AG04449 (cell line): ENCODE results near the gene DOCK11.

ENCODE experiments used
- CTCF ChIA-PET: fragments of 350-600 bp; formaldehyde crosslinking; extraction: SDS; loops from one replicate; lab custom pipeline; 2021; ENCODE audit warnings: antibody characterized with exemption; lab: Yijun Ruan, JAX
- POLR2A ChIA-PET: fragments of 400-600, 350-600 bp; formaldehyde crosslinking; extraction: SDS; loops from one replicate; lab custom pipeline; 2020; ENCODE audit warnings: antibody characterized with exemption, inconsistent platforms; lab: Yijun Ruan, JAX
- DNase-seq: peaks from one replicate; pipeline ENCODE4 v3.0.0-alpha.2; 2010; ENCODE audit warnings: low read depth, low spot score
- H3K4me3 ChIP-seq: 2 replicates; pipeline ENCODE4 v1.5.1; 2011; ENCODE audit warnings: low read depth, mild to moderate bottlenecking, control low read depth, low read length
- CTCF ChIP-seq: IDR thresholded peaks from one replicate; pipeline ENCODE4 v1.5.1; 2011; ENCODE audit warnings: mild to moderate bottlenecking, moderate library complexity, low read length, control low read depth, inconsistent platforms; ENCODE audit not compliant: insufficient read depth; ENCODE audit errors: missing control alignments

DOCK11 gene

GRCh38 chrX:118519411-118520215, 24.0 kb downstream of the DOCK11 start:
- no peak for DNase-seq
- no peak overlapping the region for H3K4me3 ChIP-seq
- no peak for TF ChIP-seq CTCF
- ChIA-PET CTCF (interaction anchor here (0.7 to 1.7 kb wide), 4 partner anchors 10 to 82 kb away, joined by 3 to 5 read pairs (median 4); no protein-coding TSS in a partner anchor), POLR2A (interaction anchor here (0.7 to 2.5 kb wide), 3 partner anchors 11 to 48 kb away, joined by 3 to 8 read pairs (median 5); partner anchors contain the start of gene DOCK11)

- H3K4me3 ChIP-seq, result no peak overlapping the region
- TF ChIP-seq CTCF, result no peak
- ChIA-PET CTCF (interaction anchor here (0.7 to 1.7 kb wide), 5 partner anchors 9 to 81 kb away, joined by 3 to 5 read pairs (median 4); no protein-coding TSS in a partner anchor), POLR2A (interaction anchor here (0.7 to 2.5 kb wide), 3 partner anchors 10 to 47 kb away, joined by 3 to 8 read pairs (median 5); partner anchors contain the start of gene DOCK11)
- DNase-seq, result no peak
Measured at GRCh38 chrX:118520216-118521206, 24.9 kb downstream of the DOCK11 start.

- no peak overlapping the region for H3K4me3 ChIP-seq
- ChIA-PET CTCF (interaction anchor here (1.3 to 1.7 kb wide), 2 partner anchors 8 to 49 kb away, joined by 3 to 5 read pairs; no protein-coding TSS in a partner anchor), POLR2A (interaction anchor here (1.8 to 2.5 kb wide), 2 partner anchors 9 to 25 kb away, joined by 5 to 8 read pairs; partner anchors contain the start of gene DOCK11)
- no peak for DNase-seq
- TF ChIP-seq CTCF, result no peak
Measured at GRCh38 chrX:118521435-118521834, 25.8 kb downstream of the DOCK11 start.

GRCh38 chrX:118522230-118522926, 26.8 kb downstream of the DOCK11 start:
- ChIA-PET POLR2A (interaction anchor here (2.5 kb wide), 1 partner anchor 8 kb away, joined by 8 read pairs; no protein-coding TSS in a partner anchor), CTCF (no interaction called here)
- no peak for DNase-seq
- TF ChIP-seq CTCF, result no peak
- H3K4me3 ChIP-seq, result no peak overlapping the region

GRCh38 chrX:118523920-118524319, 28.3 kb downstream of the DOCK11 start:
- CTCF ChIA-PET, result no interaction called here

More at GRCh38 chrX:118523920-118524319, 28.3 kb downstream of the DOCK11 start:
- no peak overlapping the region for H3K4me3 ChIP-seq
- no peak for TF ChIP-seq CTCF
- POLR2A ChIA-PET, result no interaction called here
- DNase-seq, result no peak
